ENCODE results near the gene FCSK.

DNA sequence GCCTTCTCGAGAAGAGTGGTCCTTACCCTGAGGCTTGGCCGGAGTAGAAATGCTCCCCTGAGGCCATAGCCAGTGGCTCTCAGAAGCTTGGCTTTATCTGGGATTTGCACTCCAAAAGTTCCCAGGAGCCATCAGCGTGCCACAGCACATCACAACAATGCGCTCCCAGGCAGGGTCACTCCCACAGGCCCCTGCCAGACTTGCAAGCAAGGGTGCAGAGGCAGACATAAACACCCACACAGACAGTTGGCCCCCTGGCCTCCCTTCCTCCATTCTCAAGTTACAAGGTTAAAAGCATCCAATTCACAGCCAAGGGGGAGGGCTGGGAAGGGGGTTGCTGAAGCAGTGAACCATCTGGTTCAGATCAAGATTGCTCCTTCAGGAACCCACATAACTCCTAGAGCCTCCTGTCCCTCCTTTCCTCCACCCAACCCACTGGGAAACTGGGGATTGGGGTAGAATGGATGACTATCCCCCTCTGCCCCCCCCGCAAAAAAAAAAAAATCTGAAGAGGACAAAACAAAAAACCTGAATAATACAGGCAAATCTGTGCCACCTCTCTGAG, 17.3 kb upstream of the FCSK start:
- TF ChIP-seq CTCF (IDR thresholded peaks at IDR 0.05) (no peak), POLR2A (IDR thresholded peaks at IDR 0.05) (no peak)
